ENCODE data around the gene NPHP4. TPM values are rescaled to one million over a fixed set of nuclear protein-coding genes. Genes with fewer than 3 reads are reported as not detected.

NPHP4 gene
- total and polyA plus RNA-seq, 10 of the 15 experiments (the other 5 are each of a cell fraction or from before 2014, with no cell fraction given), result 0.16 to 10.5 (median 3.1) TPM

- no peak overlapping the region for H3K9ac ChIP-seq (ENCODE audit: control insufficient read depth, insufficient read depth, low read length)
- 24% methylated on average over 11 of the region's 13 CpGs for WGBS (ENCODE audit: insufficient coverage, insufficient replicate concordance, low lambda C conversion rate, missing lambda C conversion rate)
- H3K4me1 ChIP-seq (ENCODE audit: control insufficient read depth, insufficient read depth, low read length), result no peaks in the 10 kb centered on the region
- no peak overlapping the region for H3K27ac ChIP-seq (ENCODE audit: control insufficient read depth, insufficient read depth)
- CTCF ChIA-PET, result no interaction called here
- no TSS peak for BruUV-seq (replicated peaks)
- no peak for FAIRE-seq
- no peaks in the 10 kb centered on the region for H3K79me2 ChIP-seq (ENCODE audit: control insufficient read depth, insufficient read depth, low read length)
- no peak overlapping the region for H2AFZ ChIP-seq (ENCODE audit: control insufficient read depth, low read depth, low read length)
- RAD21 ChIA-PET (ENCODE audit: unreplicated experiment), result no interaction called here
- intact Hi-C loops (cut with micrococcal nuclease; ENCODE audit: unreplicated experiment) (no loop called here), in situ Hi-C loops (cut with MboI) (no loop called here)
- no peak for ATAC-seq
- POLR2A ChIA-PET, result no interaction called here
- H3K27me3 ChIP-seq (replicated peaks in 1 of 2; ENCODE audit: control insufficient read depth in 2 of 2, insufficient read depth in 2 of 2, low read length in 1 of 2), result 0 out of 4 replicates have a peak, but pooled peaks cover 0 to 1% of the 10 kb centered on the region in 2 experiments
- no peak for TF ChIP-seq BMI1 (IDR thresholded peaks at IDR 0.05; ENCODE audit: borderline replicate concordance)
- TF ChIP-seq MXI1 (IDR thresholded peaks at IDR 0.05; ENCODE audit: low read depth, low read length), result no peak
- TF ChIP-seq ASH2L (IDR thresholded peaks at IDR 0.05; ENCODE audit: borderline replicate concordance, low read depth), result no peak
- no peak for TF ChIP-seq RB1 (IDR thresholded peaks at IDR 0.05; ENCODE audit: borderline replicate concordance)
- TF ChIP-seq CREB1 (IDR thresholded peaks at IDR 0.05; ENCODE audit: low read depth), result no peak
- no peak for TF ChIP-seq YBX1 (IDR thresholded peaks at IDR 0.05)
- TF ChIP-seq, protein P1, sequence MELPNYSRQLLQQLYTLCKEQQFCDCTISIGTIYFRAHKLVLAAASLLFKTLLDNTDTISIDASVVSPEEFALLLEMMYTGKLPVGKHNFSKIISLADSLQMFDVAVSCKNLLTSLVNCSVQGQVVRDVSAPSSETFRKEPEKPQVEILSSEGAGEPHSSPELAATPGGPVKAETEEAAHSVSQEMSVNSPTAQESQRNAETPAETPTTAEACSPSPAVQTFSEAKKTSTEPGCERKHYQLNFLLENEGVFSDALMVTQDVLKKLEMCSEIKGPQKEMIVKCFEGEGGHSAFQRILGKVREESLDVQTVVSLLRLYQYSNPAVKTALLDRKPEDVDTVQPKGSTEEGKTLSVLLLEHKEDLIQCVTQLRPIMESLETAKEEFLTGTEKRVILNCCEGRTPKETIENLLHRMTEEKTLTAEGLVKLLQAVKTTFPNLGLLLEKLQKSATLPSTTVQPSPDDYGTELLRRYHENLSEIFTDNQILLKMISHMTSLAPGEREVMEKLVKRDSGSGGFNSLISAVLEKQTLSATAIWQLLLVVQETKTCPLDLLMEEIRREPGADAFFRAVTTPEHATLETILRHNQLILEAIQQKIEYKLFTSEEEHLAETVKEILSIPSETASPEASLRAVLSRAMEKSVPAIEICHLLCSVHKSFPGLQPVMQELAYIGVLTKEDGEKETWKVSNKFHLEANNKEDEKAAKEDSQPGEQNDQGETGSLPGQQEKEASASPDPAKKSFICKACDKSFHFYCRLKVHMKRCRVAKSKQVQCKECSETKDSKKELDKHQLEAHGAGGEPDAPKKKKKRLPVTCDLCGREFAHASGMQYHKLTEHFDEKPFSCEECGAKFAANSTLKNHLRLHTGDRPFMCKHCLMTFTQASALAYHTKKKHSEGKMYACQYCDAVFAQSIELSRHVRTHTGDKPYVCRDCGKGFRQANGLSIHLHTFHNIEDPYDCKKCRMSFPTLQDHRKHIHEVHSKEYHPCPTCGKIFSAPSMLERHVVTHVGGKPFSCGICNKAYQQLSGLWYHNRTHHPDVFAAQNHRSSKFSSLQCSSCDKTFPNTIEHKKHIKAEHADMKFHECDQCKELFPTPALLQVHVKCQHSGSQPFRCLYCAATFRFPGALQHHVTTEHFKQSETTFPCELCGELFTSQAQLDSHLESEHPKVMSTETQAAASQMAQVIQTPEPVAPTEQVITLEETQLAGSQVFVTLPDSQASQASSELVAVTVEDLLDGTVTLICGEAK (IDR thresholded peaks at IDR 0.05; ENCODE audit: borderline replicate concordance), result no peak
- TF ChIP-seq ZNF622 (IDR thresholded peaks at IDR 0.05), result no peak
- TF ChIP-seq, protein P2, sequence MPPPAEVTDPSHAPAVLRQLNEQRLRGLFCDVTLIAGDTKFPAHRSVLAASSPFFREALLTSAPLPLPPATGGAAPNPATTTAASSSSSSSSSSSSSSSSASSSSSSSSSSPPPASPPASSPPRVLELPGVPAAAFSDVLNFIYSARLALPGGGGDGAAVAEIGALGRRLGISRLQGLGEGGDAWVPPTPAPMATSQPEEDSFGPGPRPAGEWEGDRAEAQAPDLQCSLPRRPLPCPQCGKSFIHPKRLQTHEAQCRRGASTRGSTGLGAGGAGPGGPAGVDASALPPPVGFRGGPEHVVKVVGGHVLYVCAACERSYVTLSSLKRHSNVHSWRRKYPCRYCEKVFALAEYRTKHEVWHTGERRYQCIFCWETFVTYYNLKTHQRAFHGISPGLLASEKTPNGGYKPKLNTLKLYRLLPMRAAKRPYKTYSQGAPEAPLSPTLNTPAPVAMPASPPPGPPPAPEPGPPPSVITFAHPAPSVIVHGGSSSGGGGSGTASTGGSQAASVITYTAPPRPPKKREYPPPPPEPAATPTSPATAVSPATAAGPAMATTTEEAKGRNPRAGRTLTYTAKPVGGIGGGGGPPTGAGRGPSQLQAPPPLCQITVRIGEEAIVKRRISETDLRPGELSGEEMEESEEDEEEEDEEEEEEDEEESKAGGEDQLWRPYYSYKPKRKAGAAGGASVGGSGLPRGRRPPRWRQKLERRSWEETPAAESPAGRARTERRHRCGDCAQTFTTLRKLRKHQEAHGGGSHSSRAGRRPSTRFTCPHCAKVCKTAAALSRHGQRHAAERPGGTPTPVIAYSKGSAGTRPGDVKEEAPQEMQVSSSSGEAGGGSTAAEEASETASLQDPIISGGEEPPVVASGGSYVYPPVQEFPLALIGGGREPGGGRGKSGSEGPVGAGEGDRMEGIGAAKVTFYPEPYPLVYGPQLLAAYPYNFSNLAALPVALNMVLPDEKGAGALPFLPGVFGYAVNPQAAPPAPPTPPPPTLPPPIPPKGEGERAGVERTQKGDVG (CRISPR knock-in tag; IDR thresholded peaks at IDR 0.05), result no peak
- no peak for TF ChIP-seq FOS (IDR thresholded peaks at IDR 0.05; ENCODE audit: borderline replicate concordance, extremely low read depth, insufficient read length)
- TF ChIP-seq NFIC (IDR thresholded peaks at IDR 0.05; ENCODE audit: low read depth, low read length), result no peak
- no peak for TF ChIP-seq CHD2 (IDR thresholded peaks at IDR 0.05; ENCODE audit: borderline replicate concordance, low read depth, low read length)
- no peak for TF ChIP-seq ZNF384 (IDR thresholded peaks at IDR 0.05; ENCODE audit: borderline replicate concordance, low read depth, low read length)
- TF ChIP-seq RELA (IDR thresholded peaks at IDR 0.05; ENCODE audit: borderline replicate concordance, partially characterized antibody), result no peak
- no peak for TF ChIP-seq RUNX3 (IDR thresholded peaks at IDR 0.05; ENCODE audit: low read length)
- H3K4me2 ChIP-seq (ENCODE audit: control insufficient read depth, insufficient read depth), result no peak overlapping the region
- no peaks in the 10 kb centered on the region for H3K9me3 ChIP-seq (replicated peaks; ENCODE audit: control insufficient read depth, insufficient read depth, low read length)
- H3K4me3 ChIP-seq, result no peak overlapping the region
- no peaks in the 10 kb centered on the region for H3K36me3 ChIP-seq (ENCODE audit: control insufficient read depth in 2 of 2, insufficient read depth in 2 of 2, low read length in 1 of 2)
- no peak for DNase-seq (ENCODE audit: low read depth, low spot score)
- SMC1A ChIA-PET (ENCODE audit: uncharacterized antibody, unreplicated experiment), result no interaction called here
- no peaks in the 10 kb centered on the region for H4K20me1 ChIP-seq (ENCODE audit: control insufficient read depth, insufficient read depth)
Observed at GRCh38 chr1:5843521-5844096, 148.6 kb downstream of the NPHP4 start.

Data from GM12878 (cell line).